ENCODE measurements around the gene COX17. TPM values are rescaled to one million over a fixed set of nuclear protein-coding genes. Genes with fewer than 3 reads are reported as not detected.

The COX17 gene
- total and polyA plus RNA-seq, 4 donors, result 43.6 to 170 (median 61.1) TPM

DNA sequence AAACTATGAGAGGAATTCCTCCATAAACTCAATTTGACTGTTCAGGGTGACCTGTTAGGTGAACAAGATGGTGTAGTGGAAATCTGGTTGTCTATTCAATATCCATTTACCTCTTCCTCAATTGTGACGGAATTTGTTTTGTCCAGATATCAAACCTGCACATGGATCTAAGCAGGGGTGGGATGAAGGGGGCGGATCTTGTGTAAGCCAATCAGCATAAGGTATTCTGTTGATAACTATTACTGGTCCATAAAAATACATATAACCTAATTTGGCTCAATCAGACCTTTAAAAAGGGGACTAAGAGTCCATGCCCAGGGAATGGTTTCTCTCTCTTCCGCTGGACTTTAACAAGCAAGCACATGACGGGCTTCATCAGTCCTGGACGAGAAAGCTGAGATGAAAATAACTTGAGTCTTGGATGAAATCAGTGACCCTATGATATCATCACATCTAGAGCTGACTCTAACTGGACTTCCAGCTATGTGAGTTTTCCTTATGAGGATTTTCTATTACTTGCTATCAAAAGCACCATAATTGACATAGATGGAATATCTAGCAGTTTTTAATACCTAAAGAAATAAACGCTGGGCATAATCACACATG is 11.1 kb downstream of the COX17 start:
- peaks cover 2 to 4% of the 10 kb centered on the region in 2 donors for H3K4me1 ChIP-seq (ENCODE audit: control insufficient read depth in 1 of 2, insufficient read depth in 2 of 2, low read length in 2 of 2)
- no peak overlapping the region for H3K27ac ChIP-seq (ENCODE audit: low read depth in 1 of 2, low read length in 2 of 2)
- 57 to 63% methylated on average over 6 of the region's 6 CpGs for WGBS, 2 donors

DNA sequence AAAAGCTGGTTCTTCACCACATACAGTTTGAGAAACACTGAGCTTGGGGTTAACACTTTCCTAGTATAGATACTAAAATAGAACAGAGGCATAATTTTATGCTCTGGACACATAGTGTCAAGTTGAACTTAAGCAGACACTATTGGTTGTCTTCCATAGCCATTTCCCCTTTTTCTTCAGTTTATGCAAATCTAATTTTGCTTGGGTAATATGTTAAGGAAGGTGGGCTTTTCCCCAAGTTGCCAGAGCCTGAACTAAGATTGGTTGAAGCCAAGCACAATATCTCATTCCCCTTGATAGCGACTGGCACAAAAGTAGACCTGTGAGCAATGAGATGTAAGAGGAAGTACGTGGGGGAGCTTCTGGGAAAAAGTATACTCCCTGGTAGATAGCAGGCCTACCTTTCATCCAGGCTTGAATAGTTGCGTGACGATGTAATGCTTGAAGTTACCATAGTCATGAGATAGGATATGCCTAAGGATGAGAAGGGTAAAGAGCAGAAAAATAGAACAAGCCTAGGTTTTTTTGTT is 12.3 kb downstream of the COX17 start:
- no peaks in the 10 kb centered on the region for H3K9me3 ChIP-seq (ENCODE audit: control insufficient read depth, low read length)
- DNase-seq (no peak), ATAC-seq (ENCODE audit: low FRiP score) (no peak)
- peak overlapping the region in 1 of 2 donors; percentile 4 for H3K27ac ChIP-seq (ENCODE audit: low read depth in 1 of 2, low read length in 2 of 2)
- intact Hi-C loops (cut with DNase I), result no loop called here
- no peaks in the 10 kb centered on the region for H3K36me3 ChIP-seq (ENCODE audit: control insufficient read depth in 1 of 2, insufficient read depth in 2 of 2, low read length in 1 of 2)
- H3K4me1 ChIP-seq (ENCODE audit: control insufficient read depth in 1 of 2, insufficient read depth in 2 of 2, low read length in 2 of 2), result peaks cover 4 to 6% of the 10 kb centered on the region in 2 donors
- H3K4me3 ChIP-seq (ENCODE audit: low read length in 2 of 2), result no peak overlapping the region
- WGBS, 2 donors, result 57 to 64% methylated on average over 4 of the region's 4 CpGs
- no peaks in the 10 kb centered on the region for H3K27me3 ChIP-seq (ENCODE audit: control insufficient read depth in 1 of 2, insufficient read depth in 2 of 2, low read length in 1 of 2)

More for the DNA sequence above, 11.1 kb downstream of the COX17 start:
- no peaks in the 10 kb centered on the region for H3K9me3 ChIP-seq (ENCODE audit: control insufficient read depth, low read length)
- ATAC-seq (ENCODE audit: low FRiP score), result peak; percentile 56
- no peaks in the 10 kb centered on the region for H3K36me3 ChIP-seq (ENCODE audit: control insufficient read depth in 1 of 2, insufficient read depth in 2 of 2, low read length in 1 of 2)
- intact Hi-C loops (cut with DNase I), result no loop called here
- no peak for DNase-seq
- no peaks in the 10 kb centered on the region for H3K27me3 ChIP-seq (ENCODE audit: control insufficient read depth in 1 of 2, insufficient read depth in 2 of 2, low read length in 1 of 2)
- H3K4me3 ChIP-seq (ENCODE audit: low read length in 2 of 2), result no peak overlapping the region

DNA sequence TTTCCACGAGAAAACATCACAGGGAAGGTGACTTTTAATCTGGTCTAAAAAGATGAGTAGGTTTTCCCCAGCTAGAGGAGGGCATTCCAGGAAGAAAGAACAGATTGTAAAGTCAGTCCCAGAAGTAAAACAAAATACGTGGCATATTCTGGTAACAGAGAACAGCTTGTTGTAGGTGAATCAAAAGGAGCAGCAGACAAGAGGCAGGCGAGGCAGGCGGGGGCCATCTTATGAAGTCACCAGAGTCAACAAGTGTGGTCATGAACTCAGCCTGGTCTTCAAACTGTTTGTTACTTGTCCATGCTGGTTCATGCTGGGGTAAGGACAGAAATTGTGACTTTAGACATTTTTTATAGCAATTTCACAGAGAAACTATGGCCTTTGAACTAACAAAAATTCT is 12.8 kb downstream of the COX17 start:
- ATAC-seq (ENCODE audit: low FRiP score), result no peak
- intact Hi-C loops (cut with DNase I), result no loop called here
- H3K4me3 ChIP-seq (ENCODE audit: low read length in 2 of 2), result no peak overlapping the region
- H3K27me3 ChIP-seq (ENCODE audit: control insufficient read depth in 1 of 2, insufficient read depth in 2 of 2, low read length in 1 of 2), result no peaks in the 10 kb centered on the region
- H3K27ac ChIP-seq (ENCODE audit: low read depth in 1 of 2, low read length in 2 of 2), result no peak overlapping the region
- H3K4me1 ChIP-seq (ENCODE audit: control insufficient read depth in 1 of 2, insufficient read depth in 2 of 2, low read length in 2 of 2), result peaks cover 3 to 5% of the 10 kb centered on the region in 2 donors
- DNase-seq, result no peak
- 72 to 78% methylated on average over 4 of the region's 4 CpGs for WGBS, 2 donors
- H3K9me3 ChIP-seq (ENCODE audit: control insufficient read depth, low read length), result no peaks in the 10 kb centered on the region
- no peaks in the 10 kb centered on the region for H3K36me3 ChIP-seq (ENCODE audit: control insufficient read depth in 1 of 2, insufficient read depth in 2 of 2, low read length in 1 of 2)

DNA sequence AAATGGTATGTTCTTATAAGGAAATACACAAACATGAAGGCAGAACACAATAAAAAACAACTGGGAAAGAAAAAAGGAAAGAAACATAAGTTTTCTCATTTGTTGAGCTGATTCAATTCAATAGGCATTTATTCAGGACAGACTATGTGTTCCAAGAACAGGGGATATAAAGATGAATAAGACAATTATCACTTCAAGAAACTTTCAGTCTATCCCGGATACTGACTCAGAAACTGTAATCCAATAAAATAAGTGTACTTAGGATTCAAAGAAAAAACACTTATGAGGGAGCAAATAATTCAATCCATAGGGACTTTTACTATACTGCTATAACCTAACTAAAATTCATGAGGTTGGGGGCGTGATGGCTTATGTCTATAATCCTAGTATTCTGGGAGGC is 13.3 kb downstream of the COX17 start:
- intact Hi-C loops (cut with DNase I), result no loop called here
- H3K4me3 ChIP-seq (ENCODE audit: low read length in 2 of 2), result no peak overlapping the region
- DNase-seq (no peak), ATAC-seq (ENCODE audit: low FRiP score) (no peak)
- no peaks in the 10 kb centered on the region for H3K36me3 ChIP-seq (ENCODE audit: control insufficient read depth in 1 of 2, insufficient read depth in 2 of 2, low read length in 1 of 2)
- H3K9me3 ChIP-seq (ENCODE audit: control insufficient read depth, low read length), result no peaks in the 10 kb centered on the region
- WGBS, 2 donors, result 84 to 86% methylated on average over 2 of the region's 2 CpGs
- no peaks in the 10 kb centered on the region for H3K27me3 ChIP-seq (ENCODE audit: control insufficient read depth in 1 of 2, insufficient read depth in 2 of 2, low read length in 1 of 2)
- H3K27ac ChIP-seq (ENCODE audit: low read depth in 1 of 2, low read length in 2 of 2), result no peak overlapping the region
- H3K4me1 ChIP-seq (ENCODE audit: control insufficient read depth in 1 of 2, insufficient read depth in 2 of 2, low read length in 2 of 2), result peaks cover 3 to 5% of the 10 kb centered on the region in 2 donors

DNA sequence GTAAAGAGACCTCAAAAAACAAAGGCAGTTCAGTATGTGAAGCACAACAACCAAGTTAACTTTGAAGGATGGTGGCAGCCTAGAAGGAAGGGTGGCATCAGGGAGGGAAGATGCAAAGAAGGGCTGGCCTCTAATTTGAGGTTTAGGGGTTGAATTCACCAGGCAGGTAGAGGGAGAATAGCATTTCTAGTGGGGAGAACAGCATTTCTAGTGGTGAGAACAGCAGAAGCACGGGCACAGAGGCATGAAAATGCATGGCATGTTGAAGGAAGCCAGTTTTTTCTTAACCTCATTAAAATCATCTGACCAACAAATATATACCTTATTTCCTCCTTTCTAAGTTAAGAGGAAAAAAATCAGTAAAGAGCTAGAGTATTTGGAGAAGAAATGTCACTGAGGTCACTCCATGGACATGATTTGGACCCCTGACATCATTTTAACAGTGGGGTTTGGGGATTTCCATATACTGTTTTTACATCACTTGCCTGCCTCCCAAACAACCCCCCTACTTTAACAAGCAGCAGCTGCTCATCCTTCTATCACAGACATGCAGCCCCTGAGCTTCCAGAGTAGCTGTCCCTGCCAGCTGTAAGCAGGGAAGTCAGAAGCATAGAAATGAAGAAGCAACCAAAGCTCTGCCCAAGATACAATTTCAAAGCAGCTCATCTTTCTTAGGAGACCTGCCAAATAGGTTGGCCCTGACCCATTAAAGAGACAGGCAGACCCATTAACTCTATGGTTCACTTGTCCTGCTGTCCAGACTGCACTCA is 14.4 kb downstream of the COX17 start:
- peak overlapping the region in 1 of 2 donors; percentile 43 for H3K27ac ChIP-seq (ENCODE audit: low read depth in 1 of 2, low read length in 2 of 2)
- DNase-seq (no peak), ATAC-seq (ENCODE audit: low FRiP score) (no peak)
- H3K4me1 ChIP-seq (ENCODE audit: control insufficient read depth in 1 of 2, insufficient read depth in 2 of 2, low read length in 2 of 2), result peaks cover 3 to 5% of the 10 kb centered on the region in 2 donors
- no peaks in the 10 kb centered on the region for H3K27me3 ChIP-seq (ENCODE audit: control insufficient read depth in 1 of 2, insufficient read depth in 2 of 2, low read length in 1 of 2)
- no peaks in the 10 kb centered on the region for H3K9me3 ChIP-seq (ENCODE audit: control insufficient read depth, low read length)
- H3K4me3 ChIP-seq (ENCODE audit: low read length in 2 of 2), result no peak overlapping the region
- intact Hi-C loops (cut with DNase I), result no loop called here
- H3K36me3 ChIP-seq (ENCODE audit: control insufficient read depth in 1 of 2, insufficient read depth in 2 of 2, low read length in 1 of 2), result no peaks in the 10 kb centered on the region
- WGBS, 2 donors, result 33 to 47% methylated on average over 1 of the region's 1 CpG

DNA sequence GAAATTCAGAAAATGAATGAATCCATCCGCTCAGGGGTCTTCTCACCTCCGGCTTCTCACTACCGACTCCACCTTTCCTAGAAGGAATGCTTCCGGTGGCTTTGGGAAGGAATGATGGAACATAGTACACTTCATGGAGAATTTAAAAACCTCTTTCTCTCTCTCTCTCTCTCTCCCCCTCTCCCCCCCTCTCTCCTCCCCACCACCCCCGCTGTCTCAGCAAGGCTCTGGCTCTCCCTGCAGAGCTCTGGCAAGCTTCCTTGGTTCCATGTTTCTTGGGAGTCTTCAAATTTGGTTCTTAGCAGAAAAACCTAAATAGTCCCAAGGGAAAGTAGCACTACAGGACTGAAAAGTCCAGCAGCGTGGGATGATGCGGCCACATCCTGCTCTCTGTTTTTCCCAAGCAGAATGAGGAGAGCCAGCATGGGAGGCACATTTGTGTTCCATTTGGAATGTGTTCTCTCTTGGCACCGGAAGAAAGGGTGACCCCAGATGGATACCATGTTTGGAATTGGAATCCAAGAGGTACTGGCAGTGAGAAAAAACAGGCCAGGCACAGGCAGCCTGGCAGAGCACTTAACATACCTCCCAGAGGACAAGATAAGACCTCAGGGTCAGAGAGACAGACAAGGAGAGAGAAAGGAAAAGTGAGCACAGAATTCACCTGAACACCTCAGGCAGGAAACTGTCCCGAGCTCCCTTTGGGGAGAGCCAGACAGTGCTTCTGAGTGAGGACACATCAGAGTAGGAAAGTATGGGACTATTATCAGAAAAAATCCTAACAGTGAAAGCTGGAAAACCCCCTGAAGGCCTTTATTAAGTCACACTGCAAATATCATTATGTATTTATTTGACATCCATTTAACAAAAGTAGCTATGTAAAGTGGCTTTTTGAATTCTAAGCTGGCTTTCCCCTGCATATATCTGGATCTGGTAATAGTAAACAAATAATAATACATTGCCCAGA is 16.4 kb downstream of the COX17 start, which contains the start of gene POPDC2:
POPDC2 (minus strand) TSS at position 116 of the 967 bp plus-strand sequence. CDS start 166 bp downstream, outside the sequence.
- no peaks in the 10 kb centered on the region for H3K36me3 ChIP-seq (ENCODE audit: control insufficient read depth in 1 of 2, insufficient read depth in 2 of 2, low read length in 1 of 2)
- H3K4me1 ChIP-seq (ENCODE audit: control insufficient read depth in 1 of 2, insufficient read depth in 2 of 2, low read length in 2 of 2), result peaks cover 3 to 5% of the 10 kb centered on the region in 2 donors
- ATAC-seq (ENCODE audit: low FRiP score) (no peak), DNase-seq (peak; percentile 57 to 74)
- no peaks in the 10 kb centered on the region for H3K27me3 ChIP-seq (ENCODE audit: control insufficient read depth in 1 of 2, insufficient read depth in 2 of 2, low read length in 1 of 2)
- H3K27ac ChIP-seq (ENCODE audit: low read depth in 1 of 2, low read length in 2 of 2), result peak within 1 kb of the TSS in 1 of 2 donors; percentile 84
- WGBS, 2 donors, result 25 to 31% methylated on average over 9 of the region's 9 CpGs
- intact Hi-C loops (cut with DNase I), result no loop called here
- no peaks in the 10 kb centered on the region for H3K9me3 ChIP-seq (ENCODE audit: control insufficient read depth, low read length)
- no peak within 1 kb of the TSS for H3K4me3 ChIP-seq (ENCODE audit: low read length in 2 of 2)

DNA sequence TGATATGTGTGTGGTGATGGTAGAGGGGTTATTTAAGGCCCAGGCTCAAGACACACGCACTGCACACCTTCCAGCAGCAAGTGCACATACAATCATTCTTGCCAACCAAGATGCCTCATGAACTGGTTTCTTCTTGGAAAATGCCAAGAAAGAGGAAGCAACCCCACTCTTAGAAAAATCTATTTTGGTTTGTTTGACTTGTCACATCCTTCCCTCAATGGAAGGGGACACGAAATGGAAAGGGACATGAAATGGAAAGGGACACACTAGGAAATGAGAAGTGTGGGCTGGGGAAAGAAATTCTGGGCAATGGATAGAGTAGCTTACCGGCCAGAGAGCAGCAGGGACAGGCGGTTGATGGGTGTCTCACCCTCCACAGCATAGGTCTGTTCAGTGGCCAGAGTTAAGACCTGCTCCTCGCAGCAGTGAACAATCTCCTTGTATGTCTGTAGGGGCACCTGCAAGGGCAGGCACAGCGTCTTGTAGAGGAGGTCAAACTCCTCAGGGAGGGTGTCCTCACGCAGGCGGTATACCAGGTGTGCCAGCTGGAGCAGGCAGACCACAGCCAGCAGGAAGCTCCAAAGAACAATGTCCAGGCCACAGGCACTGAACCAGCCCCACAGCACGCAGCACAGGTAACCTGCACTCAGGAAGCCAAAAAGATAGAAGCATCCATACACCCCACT is 17.5 kb downstream of the COX17 start:
- Histone ChIP-seq H3K36me3 (ENCODE audit: control insufficient read depth in 1 of 2, insufficient read depth in 2 of 2, low read length in 1 of 2) (no peaks in the 10 kb centered on the region), H3K27me3 (ENCODE audit: control insufficient read depth in 1 of 2, insufficient read depth in 2 of 2, low read length in 1 of 2) (no peaks in the 10 kb centered on the region), H3K4me1 (ENCODE audit: control insufficient read depth in 1 of 2, insufficient read depth in 2 of 2, low read length in 2 of 2) (peaks cover 3 to 5% of the 10 kb centered on the region in 2 donors), H3K9me3 (ENCODE audit: control insufficient read depth, low read length) (no peaks in the 10 kb centered on the region), H3K27ac (ENCODE audit: low read depth in 1 of 2, low read length in 2 of 2) (peak overlapping the region in 1 of 2 donors; percentile 55), H3K4me3 (ENCODE audit: low read length in 2 of 2) (no peak overlapping the region)
- 89% methylated on average over 9 of the region's 9 CpGs for WGBS, 2 donors
- ATAC-seq (ENCODE audit: low FRiP score), result no peak
- no peak for DNase-seq
- intact Hi-C loops (cut with DNase I), result no loop called here

DNA sequence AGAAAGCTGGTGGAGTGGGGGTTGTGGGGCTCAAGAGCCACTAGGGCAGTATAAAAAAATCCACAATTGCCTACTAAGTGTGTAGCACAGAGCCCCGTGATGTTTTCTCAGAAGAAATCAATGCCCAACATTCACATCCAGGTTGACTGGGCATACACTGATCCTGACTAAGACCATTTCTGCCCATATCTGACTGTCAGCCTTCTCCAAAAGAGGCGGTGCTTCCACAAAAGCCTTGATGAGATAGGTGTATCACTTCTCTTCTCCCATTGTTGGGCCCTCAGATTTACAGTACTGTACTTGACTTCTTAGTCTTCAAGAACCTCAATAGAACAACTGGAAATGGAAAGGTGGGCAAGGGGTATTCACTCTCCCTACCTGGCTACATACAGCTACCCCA is 18.2 kb downstream of the COX17 start:
- Histone ChIP-seq H3K27me3 (ENCODE audit: control insufficient read depth in 1 of 2, insufficient read depth in 2 of 2, low read length in 1 of 2) (no peaks in the 10 kb centered on the region), H3K9me3 (ENCODE audit: control insufficient read depth, low read length) (no peaks in the 10 kb centered on the region), H3K4me1 (ENCODE audit: control insufficient read depth in 1 of 2, insufficient read depth in 2 of 2, low read length in 2 of 2) (peaks cover 3 to 5% of the 10 kb centered on the region in 2 donors), H3K4me3 (ENCODE audit: low read length in 2 of 2) (no peak overlapping the region), H3K36me3 (ENCODE audit: control insufficient read depth in 1 of 2, insufficient read depth in 2 of 2, low read length in 1 of 2) (no peaks in the 10 kb centered on the region), H3K27ac (ENCODE audit: low read depth in 1 of 2, low read length in 2 of 2) (no peak overlapping the region)
- ATAC-seq (ENCODE audit: low FRiP score), result no peak
- intact Hi-C loops (cut with DNase I), result no loop called here
- 91 to 97% methylated on average over 2 of the region's 2 CpGs for WGBS, 2 donors
- no peak for DNase-seq
